Dermis blood vessel endothelial cell (primary cell): ENCODE measurements around the gene COX7B2. TPM values are rescaled to one million over a fixed set of nuclear protein-coding genes. Genes with fewer than 3 reads are reported as not detected.

ENCODE experiments used
- DNase-seq: peaks from one replicate; pipeline ENCODE4 v3.0.0; 2010
- total RNA-seq: library from RNA; depleted of rRNA; stranded (reverse); fragments of >200 nt; gene quantifications from 2 replicates; pipeline ENCODE4 v1.2.3, GENCODE V29; 2014

COX7B2 gene
- total RNA-seq, 1 donor from 2014 or later = not detected

DNA sequence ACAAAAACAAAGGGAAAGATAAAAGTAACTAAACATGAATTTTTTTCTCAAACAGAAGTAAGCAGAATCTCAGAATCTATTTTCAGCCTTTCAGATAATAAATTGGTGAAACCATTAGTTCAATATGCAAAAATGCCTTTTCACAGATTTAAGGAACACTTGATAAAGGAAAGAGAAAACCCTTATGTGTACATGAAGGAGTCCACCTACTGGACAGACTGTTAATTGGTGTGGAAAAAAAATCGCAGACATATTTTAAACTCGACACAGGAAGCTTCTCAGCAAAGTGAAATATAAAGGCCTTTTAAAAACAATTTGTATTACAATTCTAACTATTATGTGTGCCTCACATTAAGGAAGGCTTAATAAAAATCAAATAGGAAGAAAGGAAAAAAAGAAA, 22.3 kb downstream of the COX7B2 start:
- DNase-seq = peak; percentile 12

DNA sequence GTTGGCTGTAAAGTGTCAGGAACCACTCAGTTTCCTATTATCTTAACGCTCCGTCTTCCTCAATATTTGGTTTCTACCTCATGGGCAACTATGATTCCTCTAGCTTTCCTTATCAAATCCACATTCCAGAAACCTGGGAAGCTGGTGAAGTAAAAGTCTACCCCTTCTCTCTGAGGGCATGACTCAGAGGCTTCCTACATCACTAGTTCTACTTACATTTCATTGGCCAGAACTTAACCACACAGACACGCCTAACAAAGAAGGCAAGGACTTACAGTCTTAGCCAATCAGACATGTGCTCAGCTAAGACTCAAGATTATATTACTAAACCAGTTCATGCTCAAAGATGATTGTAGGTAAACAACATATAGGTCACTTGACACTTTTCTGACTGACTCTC, 30.4 kb downstream of the COX7B2 start:
- no peak for DNase-seq

DNA sequence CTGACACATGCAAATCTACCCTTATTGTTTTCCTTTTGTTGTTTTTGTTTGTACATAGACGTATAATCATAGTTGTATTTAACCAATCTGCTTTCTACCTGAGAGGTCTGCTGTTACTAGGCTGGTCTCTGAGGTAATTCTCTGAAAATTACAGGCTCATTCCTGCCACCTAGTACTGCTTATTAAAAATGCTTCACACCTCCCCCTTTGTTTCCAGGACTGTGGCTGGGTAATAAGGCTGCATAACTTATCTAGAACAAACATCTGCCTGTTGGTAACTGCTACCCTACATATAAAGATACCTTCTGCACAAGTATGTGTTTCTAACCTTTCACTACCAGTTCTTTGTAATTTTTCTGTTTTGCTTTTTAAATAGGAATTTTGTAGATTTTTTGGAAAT, 34.2 kb downstream of the COX7B2 start:
- DNase-seq = no peak

DNA sequence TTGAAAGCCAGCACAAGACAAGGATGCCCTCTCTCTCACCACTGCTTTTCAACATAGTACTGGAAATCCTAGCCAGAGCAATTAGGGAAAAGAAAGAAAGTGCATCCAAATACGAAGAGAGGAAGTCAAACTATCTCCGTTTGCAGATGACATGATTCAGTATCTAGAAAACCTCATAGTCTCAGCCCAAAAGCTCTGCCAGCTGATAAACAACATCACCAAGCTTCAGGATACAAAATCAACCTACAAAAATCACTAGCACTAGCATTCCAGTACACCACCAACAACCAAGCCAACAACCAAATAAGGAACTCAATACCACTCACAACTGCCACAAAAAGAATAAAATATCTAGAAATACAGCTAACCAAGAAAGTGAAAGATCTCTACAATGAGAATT, 38.6 kb downstream of the COX7B2 start:
- no peak for DNase-seq

DNA sequence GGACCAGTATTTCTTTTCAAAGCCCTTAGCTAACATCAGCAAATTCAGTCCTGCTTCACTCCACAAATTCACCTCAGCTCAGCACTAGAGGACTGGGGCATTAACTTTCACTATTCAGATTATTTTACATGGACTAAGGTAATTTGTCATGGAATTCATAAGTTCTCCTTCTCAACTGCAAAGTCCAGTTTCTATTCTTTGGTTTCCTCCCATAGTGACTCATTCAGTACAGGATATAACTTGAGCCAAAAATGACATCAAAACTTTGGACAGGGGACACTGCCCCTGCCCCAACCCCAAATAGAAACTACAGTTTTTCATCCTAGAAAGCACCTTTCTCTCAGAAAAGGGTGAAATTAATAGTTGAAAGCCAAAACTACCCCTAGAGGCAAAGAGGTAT, 52.7 kb downstream of the COX7B2 start:
- no peak for DNase-seq

DNA sequence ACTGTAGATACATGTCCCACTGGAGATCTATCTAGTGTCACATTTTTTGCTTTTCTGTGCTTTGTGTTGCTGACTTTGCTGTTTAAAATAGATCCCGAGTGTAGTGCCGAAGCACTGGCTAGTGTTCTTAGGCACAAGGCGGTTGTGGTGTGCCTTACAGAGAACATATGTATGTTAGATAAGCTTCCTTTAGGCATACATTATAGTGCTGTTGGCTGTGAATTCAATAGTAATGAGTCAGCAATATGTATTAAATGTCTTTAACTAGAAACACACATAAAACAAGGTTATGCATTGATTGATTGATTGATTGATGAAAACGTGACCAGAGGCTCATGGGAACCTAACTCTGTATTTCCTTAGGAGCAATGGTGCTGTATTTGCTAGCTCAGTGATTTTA, 56.2 kb downstream of the COX7B2 start:
- DNase-seq = no peak

DNA sequence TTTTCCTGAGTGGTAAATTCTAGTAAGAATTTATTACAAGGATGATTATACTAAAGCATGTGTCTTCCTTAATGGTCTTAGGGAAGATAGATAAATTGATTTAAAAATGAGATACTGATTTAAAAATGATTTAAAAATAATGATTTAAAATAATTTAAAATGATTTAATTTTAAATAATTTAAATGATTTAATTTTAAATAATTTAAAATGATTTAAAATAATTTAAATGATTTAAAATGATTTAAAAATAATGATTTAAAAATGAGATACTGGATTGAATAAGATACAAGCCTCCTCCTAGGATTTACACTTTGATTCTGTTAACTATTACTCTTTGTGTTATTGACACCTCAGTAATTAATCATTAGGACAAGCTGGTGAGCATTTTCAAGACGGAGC, 59.0 kb downstream of the COX7B2 start:
- DNase-seq = no peak

DNA sequence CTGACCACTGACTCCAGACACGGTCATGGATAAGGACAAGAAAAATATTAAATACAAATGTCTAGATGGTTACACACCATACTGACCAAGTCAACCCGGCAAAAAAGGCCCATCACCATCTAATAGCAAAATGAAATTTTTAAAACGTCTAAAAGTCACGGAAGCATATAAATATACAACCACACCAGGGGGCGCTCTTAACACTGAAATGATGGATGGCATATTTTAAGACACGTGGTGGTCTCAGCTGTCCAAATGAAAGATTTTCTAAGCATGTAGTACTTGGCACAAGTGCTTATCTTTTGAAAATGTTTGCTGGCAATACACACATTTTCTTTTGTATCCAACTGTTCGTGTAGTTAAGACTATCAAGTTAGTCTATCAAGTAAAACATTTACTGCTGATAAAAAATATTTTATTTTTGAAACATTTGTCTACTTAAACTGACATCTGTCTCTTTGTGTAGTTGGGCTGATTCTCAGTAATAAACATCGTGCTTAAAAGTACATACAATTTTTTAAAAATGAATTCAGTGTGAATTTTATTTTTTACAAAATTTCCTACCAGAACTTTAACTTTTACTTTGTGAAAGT, 64.6 kb downstream of the COX7B2 start:
- peak; percentile 77 for DNase-seq

DNA sequence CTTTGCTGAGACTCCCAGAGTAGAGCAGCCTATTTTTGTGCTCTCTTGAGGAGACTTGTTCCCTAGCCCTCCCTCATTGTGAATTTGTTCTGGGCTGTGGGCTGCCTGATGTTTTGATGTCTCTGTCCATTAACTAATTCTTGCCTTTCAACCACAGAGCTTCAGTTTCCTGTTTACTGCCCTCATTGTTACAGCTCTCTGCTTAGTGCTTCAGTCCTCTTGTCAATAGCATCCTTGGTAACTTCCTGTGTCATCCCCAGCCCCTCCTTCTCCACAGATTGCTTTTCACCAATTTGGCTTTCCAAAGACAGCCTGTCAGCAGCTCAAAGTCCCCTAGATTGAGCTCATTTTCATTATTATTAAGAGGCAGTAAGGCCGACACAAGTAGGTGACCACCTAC, 69.9 kb downstream of the COX7B2 start:
- no peak for DNase-seq

DNA sequence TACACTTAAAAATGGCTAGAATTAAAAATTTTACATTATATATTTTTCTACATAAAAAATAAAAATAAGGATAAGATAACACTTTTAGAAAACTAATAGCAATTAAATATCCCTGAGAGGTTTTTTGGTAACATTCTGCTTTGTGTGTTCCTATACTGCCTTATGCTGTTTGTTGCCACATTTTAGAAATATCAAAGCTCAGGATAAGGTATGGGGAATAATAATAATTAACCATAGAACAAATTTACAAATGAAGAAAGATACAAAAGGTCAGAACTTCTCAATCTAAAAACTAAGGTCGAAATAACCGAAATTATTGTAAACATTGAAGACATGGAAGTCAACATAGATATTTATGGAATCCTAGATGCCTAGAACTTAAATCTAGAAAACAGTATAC, 71.4 kb downstream of the COX7B2 start:
- no peak for DNase-seq

DNA sequence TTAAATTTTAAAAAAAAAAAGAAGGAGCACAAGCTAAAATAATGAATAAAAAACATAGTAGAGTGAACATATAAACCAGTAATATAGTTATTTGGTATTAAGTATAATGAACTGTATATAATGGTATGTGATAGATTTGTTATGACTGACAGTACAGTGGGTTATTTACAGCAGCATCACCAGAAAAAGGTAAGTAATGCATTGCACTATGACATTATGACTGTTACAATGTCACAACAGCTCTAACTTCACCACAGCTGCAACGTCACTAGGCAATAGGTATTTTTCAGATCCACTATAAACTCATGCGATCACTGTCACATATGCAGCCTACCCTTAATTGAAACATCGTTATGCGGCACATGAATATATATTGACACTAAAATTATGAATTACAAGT, 72.5 kb downstream of the COX7B2 start:
- DNase-seq = no peak

DNA sequence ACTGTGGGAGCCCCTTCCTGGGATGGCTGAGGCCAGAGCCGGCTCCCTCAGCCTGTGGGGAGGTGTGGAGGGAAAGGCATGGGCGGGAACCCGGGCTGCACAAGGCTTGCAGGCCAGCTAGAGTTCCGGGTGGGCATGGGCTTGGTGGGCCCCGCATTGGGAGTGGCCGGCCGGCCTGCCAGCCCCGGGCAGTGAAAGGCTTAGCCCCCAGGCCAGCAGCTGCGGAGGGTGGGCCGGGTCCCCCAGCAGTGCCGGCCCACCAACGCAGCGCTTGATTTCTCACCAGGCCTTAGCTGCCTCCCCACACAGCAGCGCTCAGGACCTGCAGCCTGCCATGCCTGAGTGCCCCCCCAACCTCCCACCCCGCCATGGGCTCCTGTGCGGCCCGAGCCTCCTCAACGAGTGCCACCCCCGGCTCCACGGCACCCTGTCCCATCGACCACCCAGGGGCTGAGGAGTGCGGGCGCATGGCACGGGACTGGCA, 78.0 kb downstream of the COX7B2 start:
- no peak for DNase-seq

DNA sequence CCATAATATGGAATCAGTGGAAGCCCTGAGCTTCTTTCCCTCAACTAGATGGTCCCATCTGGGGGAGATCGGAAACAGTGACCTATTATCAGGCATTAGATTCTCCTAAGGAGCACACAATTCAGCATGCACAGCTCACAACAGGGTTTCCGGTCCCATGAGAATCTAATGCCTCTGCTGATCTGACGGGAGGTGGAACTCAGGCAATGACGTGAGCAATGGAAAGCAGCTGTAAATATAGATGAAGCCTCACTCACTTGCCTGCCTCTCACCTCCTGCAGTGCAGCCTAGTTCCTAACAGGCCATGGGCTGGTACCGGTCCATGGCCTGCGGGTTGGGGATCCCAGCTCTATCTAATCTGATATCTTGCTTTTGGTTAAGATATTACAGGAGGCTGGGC, 88.9 kb downstream of the COX7B2 start:
- no peak for DNase-seq

DNA sequence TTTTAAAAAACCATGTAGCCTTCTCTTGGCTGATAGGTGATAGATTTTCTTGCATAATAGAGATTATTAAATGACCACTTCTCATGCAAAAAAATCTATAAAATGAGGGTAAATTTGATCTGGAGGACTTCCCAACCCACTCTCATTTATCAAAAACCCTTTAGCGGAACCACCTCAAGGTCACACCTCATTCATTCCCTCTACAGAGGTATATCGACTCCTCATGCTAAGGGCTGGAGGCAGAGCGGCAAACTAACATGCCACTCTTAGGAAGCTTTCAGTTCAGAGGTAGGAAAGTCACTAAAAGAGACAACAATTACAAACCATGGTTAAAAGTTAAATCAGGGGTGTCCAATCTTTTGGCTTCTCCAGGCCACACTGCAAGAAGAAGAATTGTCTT, 90.0 kb downstream of the COX7B2 start:
- DNase-seq = no peak

DNA sequence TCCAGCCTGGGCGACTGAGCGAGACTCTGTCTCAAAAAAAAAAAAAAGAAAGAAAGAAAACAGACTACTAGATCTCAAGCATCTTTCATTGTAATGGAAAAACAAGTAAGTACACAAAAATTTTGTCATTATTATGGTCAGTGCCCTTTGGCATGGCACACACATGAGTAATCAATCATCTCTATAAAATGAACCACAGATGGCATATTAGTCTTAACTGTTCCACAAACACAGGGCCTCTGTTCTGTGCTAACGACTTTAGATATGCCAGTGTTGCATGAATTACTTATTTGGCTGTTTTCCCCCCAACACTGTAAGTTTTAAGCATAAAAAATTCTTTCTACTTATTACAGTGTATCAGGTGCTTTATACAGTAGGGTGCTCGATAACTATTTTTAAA, 90.4 kb downstream of the COX7B2 start:
- no peak for DNase-seq

DNA sequence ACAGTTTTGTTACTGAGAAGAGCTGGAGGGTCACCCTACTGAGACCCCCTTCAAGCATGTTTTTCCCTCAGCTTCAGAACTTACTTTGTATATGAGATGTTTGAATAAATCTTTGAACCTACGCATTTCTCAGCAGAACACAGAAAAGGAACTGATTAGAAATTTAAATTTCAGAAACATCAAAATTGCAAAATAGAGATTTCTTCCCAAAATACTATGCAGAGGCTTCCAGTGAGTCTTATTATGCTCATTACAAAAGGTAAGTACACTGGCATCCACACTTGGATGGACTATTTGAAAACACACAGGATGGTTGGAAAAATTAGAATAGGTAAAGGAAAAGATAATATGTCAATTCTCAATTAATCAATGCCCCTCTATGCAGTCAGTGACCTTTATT, 91.2 kb downstream of the COX7B2 start:
- no peak for DNase-seq

DNA sequence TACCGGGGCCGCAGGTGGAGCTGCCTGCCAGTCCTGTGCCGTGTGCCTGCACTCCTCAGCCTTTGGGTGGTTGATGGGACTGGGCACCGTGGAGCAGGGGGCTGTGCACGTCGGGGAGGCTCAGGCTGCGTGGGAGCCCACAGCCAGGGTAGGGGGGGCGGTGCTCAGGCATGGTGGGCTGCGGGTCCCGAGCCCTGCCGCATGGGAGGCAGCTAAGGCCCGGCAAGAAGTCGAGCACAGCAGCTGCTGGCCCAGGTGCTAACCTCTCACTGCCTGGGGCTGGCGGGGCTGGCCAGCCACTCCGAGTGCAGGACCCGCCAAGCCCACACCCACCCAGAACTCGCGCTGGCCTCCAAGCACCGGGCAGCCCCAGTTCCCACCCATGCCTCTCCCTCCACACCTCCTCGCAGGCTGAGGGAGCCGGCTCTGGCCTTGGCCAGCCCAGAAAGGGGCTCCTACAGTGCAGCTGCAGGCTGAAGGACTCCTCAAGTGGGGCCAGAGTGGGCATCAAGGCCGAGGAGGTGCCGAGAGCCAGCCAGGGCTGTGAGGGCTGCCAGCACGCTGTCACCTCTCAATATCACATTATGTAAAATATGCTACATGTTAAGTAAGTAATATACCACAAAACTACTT, 104.1 kb downstream of the COX7B2 start:
- no peak for DNase-seq

DNA sequence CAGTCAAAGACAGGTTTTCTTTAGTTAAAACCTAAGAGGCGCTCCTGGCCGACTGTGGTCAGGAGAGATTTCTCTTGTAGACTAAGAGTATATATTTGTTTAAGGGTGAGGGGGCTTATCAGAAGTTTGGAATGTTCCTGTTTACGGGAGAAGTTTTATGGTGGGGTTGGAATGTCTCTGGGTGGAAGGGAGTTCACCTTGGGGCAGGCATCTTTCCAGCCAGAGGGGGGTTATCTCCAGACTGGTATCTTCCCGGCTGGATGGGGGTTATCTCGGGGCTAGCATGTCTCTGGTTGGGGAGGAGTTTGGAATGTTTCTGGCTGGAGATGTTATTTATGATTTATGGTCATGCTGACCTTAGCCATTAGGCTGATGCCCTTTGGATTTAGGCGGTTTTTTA, 116.0 kb downstream of the COX7B2 start:
- DNase-seq = no peak

DNA sequence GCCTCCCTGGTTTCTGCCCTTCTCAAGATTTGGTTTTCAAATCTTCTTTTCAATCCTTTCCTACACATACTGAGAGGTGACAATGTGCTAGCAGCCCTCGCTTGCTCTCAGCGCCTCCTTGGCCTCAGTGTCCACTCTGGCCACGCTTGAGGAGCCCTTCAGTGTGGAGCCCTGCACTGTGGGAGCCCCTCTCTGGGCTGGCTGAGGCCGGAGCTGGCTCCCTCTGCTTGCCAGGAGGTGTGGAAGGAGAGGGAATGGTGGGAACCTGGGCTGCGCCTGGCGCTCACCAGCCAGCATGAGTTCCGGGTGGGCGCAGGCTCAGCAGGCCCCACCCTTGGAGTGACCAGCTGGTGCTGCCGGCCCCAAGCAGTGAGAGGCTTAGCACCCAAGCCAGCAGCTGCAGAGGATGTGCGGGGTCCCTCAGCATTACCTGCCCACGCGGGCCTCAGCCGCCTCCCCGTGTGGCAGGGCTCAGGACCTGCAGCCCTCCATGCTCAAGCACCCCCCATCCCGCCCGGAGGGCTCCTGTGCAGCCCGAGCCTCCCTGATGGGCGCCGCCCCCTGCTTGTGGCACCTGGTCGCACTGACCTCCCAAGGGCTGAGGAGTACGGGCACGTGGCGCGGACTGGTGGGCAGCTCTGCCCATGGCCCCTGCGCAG, 127.5 kb downstream of the COX7B2 start:
- DNase-seq = no peak

DNA sequence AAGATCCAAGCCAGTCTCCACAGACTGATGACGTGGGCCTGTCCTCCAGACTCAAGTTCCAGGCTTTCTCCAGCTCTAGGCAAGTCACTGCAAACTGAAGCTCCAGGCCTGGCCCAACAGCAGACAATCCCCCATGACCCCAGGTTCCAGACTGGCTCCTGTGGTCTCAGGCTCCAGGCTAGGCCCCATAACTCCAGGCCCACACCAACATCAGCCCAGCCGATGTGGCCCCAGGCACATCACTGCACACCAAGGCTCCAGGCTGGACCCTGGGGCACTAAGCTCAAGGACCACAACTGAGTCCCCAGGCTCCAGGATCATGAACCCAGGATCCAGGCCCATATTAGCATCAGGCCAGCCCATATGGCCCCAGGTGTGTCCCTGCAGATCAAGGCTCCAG, 143.6 kb downstream of the COX7B2 start:
- no peak for DNase-seq

DNA sequence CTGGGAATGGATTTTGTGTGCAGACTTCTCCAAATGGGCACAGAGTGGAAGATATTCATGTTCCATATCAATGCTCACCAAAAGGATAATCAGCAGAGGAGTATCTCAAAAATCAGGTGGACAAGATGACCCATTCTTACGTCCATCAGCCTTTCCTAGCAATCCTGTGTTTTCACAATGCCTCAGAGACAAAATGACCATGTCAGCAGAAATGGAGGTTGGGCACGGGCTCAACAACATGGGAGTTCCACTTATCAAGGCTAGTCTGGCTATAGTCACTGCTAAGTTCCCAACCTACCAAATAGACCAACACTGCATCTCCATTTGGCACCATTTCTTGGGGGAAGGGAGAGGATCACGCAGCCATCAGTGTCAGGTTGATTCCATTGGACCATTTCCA, 179.0 kb downstream of the COX7B2 start:
- DNase-seq = no peak

DNA sequence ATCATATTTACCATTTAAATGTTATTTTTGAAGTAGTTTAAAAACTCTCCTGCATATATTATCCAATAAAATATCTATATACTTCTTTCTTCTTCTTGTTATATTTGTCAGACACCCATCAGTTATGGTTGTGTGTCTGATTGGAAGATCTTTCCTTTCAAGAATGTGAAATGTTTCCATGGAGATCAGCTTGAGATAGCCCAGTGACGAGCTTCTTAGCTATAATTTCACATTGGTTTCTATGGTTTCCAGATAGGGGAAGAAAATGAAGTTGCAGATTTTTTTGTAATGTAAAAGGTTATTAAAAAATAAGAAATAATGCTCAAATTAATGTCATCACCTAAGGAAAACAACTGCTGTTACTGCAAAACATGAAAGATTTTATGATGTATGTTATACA, 189.0 kb downstream of the COX7B2 start:
- DNase-seq = no peak

DNA sequence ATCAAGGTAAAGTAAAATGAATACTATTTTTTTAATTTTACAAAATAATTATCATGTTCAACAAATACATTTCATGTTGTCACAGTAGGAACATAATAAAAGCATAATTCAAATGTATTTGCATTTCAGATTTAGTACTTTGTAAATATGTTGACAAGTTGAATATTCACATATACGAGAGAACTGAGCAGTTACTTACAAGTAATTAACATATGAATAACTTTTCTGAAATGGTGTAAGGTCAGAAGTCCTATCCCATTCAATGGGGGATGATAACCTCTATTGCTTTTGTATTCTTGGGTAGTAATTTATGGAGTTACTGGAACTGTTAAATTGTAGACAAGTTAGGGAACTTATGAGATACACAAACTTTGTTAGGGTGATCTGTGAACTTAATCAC, 191.1 kb downstream of the COX7B2 start:
- DNase-seq = no peak

DNA sequence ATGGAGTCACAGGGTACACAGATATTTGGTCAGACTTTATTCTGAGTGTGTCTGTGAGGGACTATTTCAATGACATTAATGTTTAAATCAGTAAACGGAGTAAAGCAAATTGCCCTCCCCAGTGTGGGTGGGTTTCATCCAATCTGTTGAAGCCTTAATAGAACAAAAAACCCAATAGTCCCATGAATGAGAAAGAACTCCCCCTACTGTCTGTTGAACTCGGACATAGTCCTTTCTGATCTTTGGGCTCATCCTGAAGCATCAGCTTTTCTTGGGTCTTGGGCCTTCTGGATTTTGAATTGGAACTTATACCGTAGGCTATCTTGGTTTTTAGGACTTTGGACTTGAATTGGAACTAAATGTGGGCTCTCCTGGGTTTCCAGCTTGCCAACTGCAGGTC, 193.6 kb downstream of the COX7B2 start:
- no peak for DNase-seq

DNA sequence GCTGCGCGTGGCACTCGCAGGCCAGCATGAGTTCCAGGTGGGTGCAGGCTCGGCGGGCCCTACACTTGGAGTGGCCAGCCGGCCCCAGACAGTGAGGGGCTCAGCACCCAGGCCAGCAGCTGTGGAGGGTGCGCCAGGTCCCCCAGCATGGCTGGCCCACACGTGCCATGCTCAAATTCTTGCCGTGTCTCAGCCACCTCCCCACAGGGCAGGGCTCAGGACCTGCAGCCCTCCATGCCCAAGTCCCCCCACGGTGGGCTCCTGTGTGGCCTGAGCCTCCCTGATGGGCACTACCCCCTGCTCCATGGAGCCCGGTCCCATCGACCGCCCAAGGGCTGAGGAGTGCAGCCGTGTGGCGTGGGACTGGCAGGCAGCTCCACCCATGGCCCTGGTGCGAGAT, 210.2 kb downstream of the COX7B2 start:
- no peak for DNase-seq
